Measurements from ENCODE around the gene MAST2. TPM values are rescaled to one million over a fixed set of nuclear protein-coding genes. Genes with fewer than 3 reads are reported as not detected.

The MAST2 gene
- total RNA-seq, 1 donor from 2014 or later = 22.0 TPM

DNA sequence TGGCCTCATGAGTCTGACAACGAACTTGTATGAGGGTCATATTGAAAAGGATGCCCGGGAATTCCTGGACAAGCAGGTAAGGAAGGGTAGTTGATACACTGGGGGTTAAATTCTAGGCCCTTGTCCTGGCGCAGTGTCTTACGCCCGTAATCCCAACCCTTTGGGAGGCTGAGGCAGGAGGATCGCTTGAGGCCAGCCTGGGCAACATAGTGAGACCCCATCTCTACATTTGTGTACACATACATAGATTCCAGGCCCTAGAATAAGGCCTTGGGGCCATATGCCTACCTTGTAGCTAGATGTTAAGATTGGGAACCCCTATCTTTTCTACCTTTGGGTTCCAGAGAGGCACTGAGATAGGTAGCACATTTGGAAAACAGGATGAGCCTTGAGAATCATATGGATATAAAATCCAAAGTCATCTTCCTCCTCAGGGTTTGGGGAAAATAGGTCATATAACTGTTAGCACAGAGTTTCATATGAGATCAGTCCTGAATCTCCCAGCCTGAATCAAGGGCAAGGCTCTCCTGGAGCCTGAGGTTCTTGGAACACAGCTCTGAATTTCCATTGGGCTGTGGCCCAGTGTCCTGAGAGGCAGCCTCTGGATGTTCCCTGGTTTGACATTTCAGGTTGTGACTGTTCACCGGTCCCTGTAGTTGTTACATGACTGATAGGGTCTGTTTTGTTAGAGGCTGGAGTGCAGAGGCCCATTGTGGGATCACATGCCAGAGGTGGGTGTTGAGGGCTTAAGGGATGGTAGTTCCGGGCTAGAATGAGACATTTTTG, 224.6 kb downstream of the MAST2 start:
- Histone ChIP-seq H3K36me3 (peaks cover 14% of the 10 kb centered on the region), H3K4me3 (no peak overlapping the region)

DNA sequence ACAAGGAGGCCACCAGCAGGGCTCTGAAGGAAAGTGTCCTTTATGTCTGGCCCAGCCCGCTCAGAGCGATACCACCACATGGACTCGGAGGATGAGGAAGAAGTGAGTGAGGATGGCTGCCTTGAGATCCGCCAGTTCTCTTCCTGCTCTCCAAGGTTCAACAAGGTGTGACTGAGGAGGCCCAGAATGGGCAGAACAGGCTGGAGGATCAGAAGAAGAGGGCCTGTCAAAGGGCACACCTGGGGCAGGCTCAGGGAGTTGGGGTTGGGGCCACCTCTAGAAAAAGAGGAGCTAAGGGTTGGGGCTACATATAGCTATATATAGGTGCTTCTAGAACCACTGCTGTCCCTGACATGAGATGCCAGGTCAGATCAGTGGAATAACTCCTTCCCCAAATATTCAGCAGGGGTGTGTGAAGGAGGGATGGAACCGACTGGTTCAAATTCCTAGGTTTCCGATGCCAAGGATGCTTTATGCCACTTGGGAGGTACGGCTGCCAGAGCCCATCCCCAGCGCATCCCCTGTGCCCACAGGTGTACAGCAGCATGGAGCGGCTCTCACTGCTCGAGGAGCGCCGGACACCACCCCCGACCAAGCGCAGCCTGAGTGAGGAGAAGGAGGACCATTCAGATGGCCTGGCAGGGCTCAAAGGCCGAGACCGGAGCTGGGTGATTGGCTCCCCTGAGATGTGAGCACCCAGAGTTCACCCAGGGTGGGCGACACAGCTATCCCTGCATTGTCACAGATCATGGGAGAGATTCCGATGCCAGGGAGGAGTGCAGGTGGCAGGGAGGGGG, 226.9 kb downstream of the MAST2 start:
- Histone ChIP-seq H3K9me3 (no peaks in the 10 kb centered on the region), H3K4me3 (no peak overlapping the region), H3K4me1 (no peaks in the 10 kb centered on the region), H3K27ac (no peak overlapping the region), H3K27me3 (no peaks in the 10 kb centered on the region), H3K36me3 (peaks cover 14% of the 10 kb centered on the region)
- intact Hi-C loops (cut with DNase I) = no loop called here
- DNase-seq (no peak), ATAC-seq (no peak)
- TF ChIP-seq, protein P1, sequence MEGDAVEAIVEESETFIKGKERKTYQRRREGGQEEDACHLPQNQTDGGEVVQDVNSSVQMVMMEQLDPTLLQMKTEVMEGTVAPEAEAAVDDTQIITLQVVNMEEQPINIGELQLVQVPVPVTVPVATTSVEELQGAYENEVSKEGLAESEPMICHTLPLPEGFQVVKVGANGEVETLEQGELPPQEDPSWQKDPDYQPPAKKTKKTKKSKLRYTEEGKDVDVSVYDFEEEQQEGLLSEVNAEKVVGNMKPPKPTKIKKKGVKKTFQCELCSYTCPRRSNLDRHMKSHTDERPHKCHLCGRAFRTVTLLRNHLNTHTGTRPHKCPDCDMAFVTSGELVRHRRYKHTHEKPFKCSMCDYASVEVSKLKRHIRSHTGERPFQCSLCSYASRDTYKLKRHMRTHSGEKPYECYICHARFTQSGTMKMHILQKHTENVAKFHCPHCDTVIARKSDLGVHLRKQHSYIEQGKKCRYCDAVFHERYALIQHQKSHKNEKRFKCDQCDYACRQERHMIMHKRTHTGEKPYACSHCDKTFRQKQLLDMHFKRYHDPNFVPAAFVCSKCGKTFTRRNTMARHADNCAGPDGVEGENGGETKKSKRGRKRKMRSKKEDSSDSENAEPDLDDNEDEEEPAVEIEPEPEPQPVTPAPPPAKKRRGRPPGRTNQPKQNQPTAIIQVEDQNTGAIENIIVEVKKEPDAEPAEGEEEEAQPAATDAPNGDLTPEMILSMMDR (IDR thresholded peaks at IDR 0.05) = no peak

More for the DNA sequence above, 224.6 kb downstream of the MAST2 start:
- peak; percentile 30 for DNase-seq
- Histone ChIP-seq H3K4me1 (no peaks in the 10 kb centered on the region), H3K9me3 (no peaks in the 10 kb centered on the region), H3K27ac (no peak overlapping the region), H3K27me3 (no peaks in the 10 kb centered on the region)
- intact Hi-C loops (cut with DNase I) = no loop called here
- ATAC-seq = no peak
- TF ChIP-seq, protein P1 (IDR thresholded peaks at IDR 0.05) = no peak

DNA sequence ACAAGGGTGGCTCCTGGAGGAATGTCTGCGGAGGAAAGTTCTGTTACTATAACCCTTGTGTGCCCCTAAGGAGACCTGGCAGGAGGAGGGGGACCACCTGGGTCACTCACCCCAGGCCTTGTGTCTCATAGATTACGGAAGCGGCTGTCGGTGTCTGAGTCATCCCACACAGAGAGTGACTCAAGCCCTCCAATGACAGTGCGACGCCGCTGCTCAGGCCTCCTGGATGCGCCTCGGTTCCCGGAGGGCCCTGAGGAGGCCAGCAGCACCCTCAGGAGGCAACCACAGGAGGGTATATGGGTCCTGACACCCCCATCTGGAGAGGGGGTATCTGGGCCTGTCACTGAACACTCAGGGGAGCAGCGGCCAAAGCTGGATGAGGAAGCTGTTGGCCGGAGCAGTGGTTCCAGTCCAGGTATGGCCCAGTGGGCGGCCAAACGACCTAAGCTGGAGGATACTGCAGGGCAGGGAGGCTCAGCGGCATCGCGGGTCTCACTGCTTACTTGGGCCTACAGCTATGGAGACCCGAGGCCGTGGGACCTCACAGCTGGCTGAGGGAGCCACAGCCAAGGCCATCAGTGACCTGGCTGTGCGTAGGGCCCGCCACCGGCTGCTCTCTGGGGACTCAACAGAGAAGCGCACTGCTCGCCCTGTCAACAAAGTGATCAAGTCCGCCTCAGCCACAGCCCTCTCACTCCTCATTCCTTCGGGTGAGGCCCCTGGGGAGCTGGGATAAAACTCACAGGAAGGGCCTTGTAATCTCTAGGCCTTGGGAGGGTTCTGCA, 227.7 kb downstream of the MAST2 start:
- TF ChIP-seq, protein P1 (IDR thresholded peaks at IDR 0.05) = no peak

DNA sequence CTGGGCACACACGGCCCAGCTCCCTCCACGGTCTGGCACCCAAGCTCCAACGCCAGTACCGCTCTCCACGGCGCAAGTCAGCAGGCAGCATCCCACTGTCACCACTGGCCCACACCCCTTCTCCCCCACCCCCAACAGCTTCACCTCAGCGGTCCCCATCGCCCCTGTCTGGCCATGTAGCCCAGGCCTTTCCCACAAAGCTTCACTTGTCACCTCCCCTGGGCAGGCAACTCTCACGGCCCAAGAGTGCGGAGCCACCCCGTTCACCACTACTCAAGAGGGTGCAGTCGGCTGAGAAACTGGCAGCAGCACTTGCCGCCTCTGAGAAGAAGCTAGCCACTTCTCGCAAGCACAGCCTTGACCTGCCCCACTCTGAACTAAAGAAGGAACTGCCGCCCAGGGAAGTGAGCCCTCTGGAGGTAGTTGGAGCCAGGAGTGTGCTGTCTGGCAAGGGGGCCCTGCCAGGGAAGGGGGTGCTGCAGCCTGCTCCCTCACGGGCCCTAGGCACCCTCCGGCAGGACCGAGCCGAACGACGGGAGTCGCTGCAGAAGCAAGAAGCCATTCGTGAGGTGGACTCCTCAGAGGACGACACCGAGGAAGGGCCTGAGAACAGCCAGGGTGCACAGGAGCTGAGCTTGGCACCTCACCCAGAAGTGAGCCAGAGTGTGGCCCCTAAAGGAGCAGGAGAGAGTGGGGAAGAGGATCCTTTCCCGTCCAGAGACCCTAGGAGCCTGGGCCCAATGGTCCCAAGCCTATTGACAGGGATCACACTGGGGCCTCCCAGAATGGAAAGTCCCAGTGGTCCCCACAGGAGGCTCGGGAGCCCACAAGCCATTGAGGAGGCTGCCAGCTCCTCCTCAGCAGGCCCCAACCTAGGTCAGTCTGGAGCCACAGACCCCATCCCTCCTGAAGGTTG, 231.4 kb downstream of the MAST2 start:
- ATAC-seq (no peak), DNase-seq (no peak)
- peaks cover 15% of the 10 kb centered on the region for H3K4me1 ChIP-seq
- intact Hi-C loops (cut with DNase I) = no loop called here
- no peak overlapping the region for H3K27ac ChIP-seq
- peaks cover 11% of the 10 kb centered on the region for H3K36me3 ChIP-seq
- H3K27me3 ChIP-seq = no peaks in the 10 kb centered on the region
- TF ChIP-seq, protein P1 (IDR thresholded peaks at IDR 0.05) = no peak
- no peaks in the 10 kb centered on the region for H3K9me3 ChIP-seq
- no peak overlapping the region for H3K4me3 ChIP-seq

More for the DNA sequence above, 227.7 kb downstream of the MAST2 start:
- Histone ChIP-seq H3K4me1 (no peaks in the 10 kb centered on the region), H3K27me3 (no peaks in the 10 kb centered on the region), H3K36me3 (peaks cover 14% of the 10 kb centered on the region), H3K27ac (no peak overlapping the region), H3K9me3 (no peaks in the 10 kb centered on the region), H3K4me3 (no peak overlapping the region)
- intact Hi-C loops (cut with DNase I) = no loop called here
- DNase-seq (no peak), ATAC-seq (no peak)
